NCI-H446 (cell line): ENCODE data around the gene GRID1.

Experiments
- DNase-seq, 2 experiments: peaks; one replicate each; lab custom pipeline; 2025; lab: John Stamatoyannopoulos, UW

GRID1 gene

GRCh38 chr10:86353506-86354485 lies 12.8 kb downstream of the GRID1 start:
- no peak for DNase-seq

GRCh38 chr10:86350897-86351296 lies 15.7 kb downstream of the GRID1 start:
- DNase-seq: no peak

GRCh38 chr10:86349940-86350630 lies 16.5 kb downstream of the GRID1 start:
- DNase-seq: no peak

- DNase-seq: no peak
Observed at GRCh38 chr10:86349474-86349873, 17.1 kb downstream of the GRID1 start.

GRCh38 chr10:86348321-86349210 lies 18.0 kb downstream of the GRID1 start:
- no peak for DNase-seq

GRCh38 chr10:86347856-86348255 lies 18.7 kb downstream of the GRID1 start:
- DNase-seq: no peak

- no peak for DNase-seq
Observed at GRCh38 chr10:86346799-86347665, 19.6 kb downstream of the GRID1 start.

GRCh38 chr10:86345859-86346798 lies 20.5 kb downstream of the GRID1 start:
- no peak for DNase-seq

GRCh38 chr10:86345296-86345858 lies 21.2 kb downstream of the GRID1 start:
- DNase-seq: no peak

- DNase-seq: no peak
Observed at GRCh38 chr10:86344714-86345161, 21.9 kb downstream of the GRID1 start.

GRCh38 chr10:86344281-86344680 lies 22.3 kb downstream of the GRID1 start:
- no peak for DNase-seq

- no peak for DNase-seq
Observed at GRCh38 chr10:86343761-86344160, 22.8 kb downstream of the GRID1 start.

GRCh38 chr10:86342111-86342863 lies 24.3 kb downstream of the GRID1 start:
- no peak for DNase-seq

- no peak for DNase-seq
Observed at GRCh38 chr10:86341361-86341811, 25.2 kb downstream of the GRID1 start.

GRCh38 chr10:86340991-86341260 lies 25.7 kb downstream of the GRID1 start:
- no peak for DNase-seq

GRCh38 chr10:86340176-86340990 lies 26.2 kb downstream of the GRID1 start:
- no peak for DNase-seq

GRCh38 chr10:86339226-86339865 lies 27.2 kb downstream of the GRID1 start:
- DNase-seq: no peak
